ENCODE data around the gene NPC1.

GRCh38 chr18:23608211-23608610 is 21.9 kb upstream of the NPC1 start:
- TF ChIP-seq CTCF (IDR thresholded peaks at IDR 0.05) = no peak
- no peak for TF ChIP-seq POLR2A (IDR thresholded peaks at IDR 0.05)

Data from stomach (tissue), 4 donors.